Naive thymus-derived CD8-positive, alpha-beta T cell (primary cell): ENCODE data around the gene TPSAB1. TPM values are rescaled to one million over a fixed set of nuclear protein-coding genes. Genes with fewer than 3 reads are reported as not detected.

Experiments
- ATAC-seq, 2 donors: fragments of 150-1000 bp; cut with Tn5 transposase in 1 of 2; sonication (Bioruptor Pico), chemical (Tn5 transposase) in 1 of 2; 1 replicate in 1 of 2; 2 replicates in 1 of 2; pipeline ENCODE4 v1.10.0; 2021; ENCODE audit warnings: mild to moderate bottlenecking in 2 of 2, moderate library complexity in 2 of 2
- POLR2A ChIA-PET: fragments of 350-600 bp; sonication (Branson Sonifier 250); formaldehyde crosslinking; loops from one replicate; lab custom pipeline; 2021; ENCODE audit warnings: antibody characterized with exemption; lab: Charles Lee
- DNase-seq, 10 donors: peaks; one replicate each; pipeline versions ENCODE4 v3.0.0 to v3.0.0-alpha.2; 2020 to 2022
- H3K27ac Mint-ChIP-seq, 10 donors: one replicate each; pipeline ENCODE4 v1.8.0; 2020 to 2022; ENCODE audit warnings: mild to moderate bottlenecking in 10 of 10, mixed read lengths in 10 of 10, moderate library complexity in 4 of 10, inconsistent platforms in 1 of 10
- H3K27me3 Mint-ChIP-seq, 5 donors: one replicate each; pipeline ENCODE4 v1.8.0; 2021 to 2022; ENCODE audit warnings: mixed read lengths in 5 of 5
- H3K36me3 Mint-ChIP-seq, 3 donors: one replicate each; pipeline ENCODE4 v1.8.0; 2020 to 2022; ENCODE audit warnings: mixed read lengths in 3 of 3, mild to moderate bottlenecking in 2 of 3, inconsistent platforms in 1 of 3
- H3K4me1 Mint-ChIP-seq, 4 donors: one replicate each; pipeline ENCODE4 v1.8.0; 2021 to 2022; ENCODE audit warnings: mixed read lengths in 4 of 4
- H3K4me3 Mint-ChIP-seq, 10 donors: one replicate each; pipeline ENCODE4 v1.8.0; 2020 to 2022; ENCODE audit warnings: mild to moderate bottlenecking in 10 of 10, mixed read lengths in 10 of 10, moderate library complexity in 6 of 10, inconsistent platforms in 1 of 10
- H3K9me3 Mint-ChIP-seq, 9 donors: one replicate each; pipeline ENCODE4 v1.8.0; 2020 to 2022; ENCODE audit warnings: mixed read lengths in 9 of 9, mild to moderate bottlenecking in 3 of 9, inconsistent platforms in 1 of 9, moderate library complexity in 1 of 9
- polyA plus RNA-seq, 3 donors: library from polyadenylated mRNA; unstranded; fragments of 300-500 nt; fragmentation: Illumina TruSeq; gene quantifications; one replicate each; pipeline ENCODE4 v1.2.3, GENCODE V29; 2021
- total RNA-seq, 8 experiments: library from RNA in 2 of 8; stranded (reverse) in 2 of 8; gene quantifications; one replicate each; pipeline ENCODE4 v1.2.3 and lab custom pipeline; 2021 to 2026

The TPSAB1 gene
- total and polyA plus RNA-seq, 5 experiments from 2014 or later: not detected

- POLR2A ChIA-PET: no interaction called here
- H3K27ac Mint-ChIP-seq: peak overlapping the region in 1 of 10 donors; percentile 37
- no peak overlapping the region for H3K4me3 Mint-ChIP-seq
- peaks cover 2 to 23% (median 6%) of the 10 kb centered on the region in 5 donors for H3K27me3 Mint-ChIP-seq
- no peaks in the 10 kb centered on the region for H3K9me3 Mint-ChIP-seq
- no peaks in the 10 kb centered on the region for H3K36me3 Mint-ChIP-seq
- H3K4me1 Mint-ChIP-seq: peaks cover 0 to 3% (median 0%) of the 10 kb centered on the region in 4 donors
- DNase-seq: no peak
- ATAC-seq: no peak
Measured at GRCh38 chr16:1283296-1283695, 42.8 kb downstream of the TPSAB1 start.

GRCh38 chr16:1283996-1284616 is 43.6 kb downstream of the TPSAB1 start:
- H3K4me3 Mint-ChIP-seq: no peak overlapping the region
- H3K27me3 Mint-ChIP-seq: peaks cover 2 to 24% (median 6%) of the 10 kb centered on the region in 5 donors
- no peak for DNase-seq
- H3K9me3 Mint-ChIP-seq: no peaks in the 10 kb centered on the region
- H3K4me1 Mint-ChIP-seq: peaks cover 1 to 5% (median 3%) of the 10 kb centered on the region in 4 donors
- H3K36me3 Mint-ChIP-seq: no peaks in the 10 kb centered on the region
- no peak overlapping the region for H3K27ac Mint-ChIP-seq
- no peak for ATAC-seq
- POLR2A ChIA-PET: no interaction called here

GRCh38 chr16:1285669-1286512 is 45.4 kb downstream of the TPSAB1 start:
- Mint-ChIP-seq H3K27me3 (peaks cover 2 to 37% (median 10%) of the 10 kb centered on the region in 5 donors), H3K4me1 (peaks cover 3 to 13% (median 8%) of the 10 kb centered on the region in 4 donors), H3K9me3 (no peaks in the 10 kb centered on the region), H3K27ac (no peak overlapping the region), H3K4me3 (no peak overlapping the region), H3K36me3 (no peaks in the 10 kb centered on the region)
- ATAC-seq (no peak), DNase-seq (no peak)
- POLR2A ChIA-PET: no interaction called here

GRCh38 chr16:1286513-1287094 is 46.1 kb downstream of the TPSAB1 start:
- DNase-seq (no peak), ATAC-seq (no peak)
- no peaks in the 10 kb centered on the region for H3K9me3 Mint-ChIP-seq
- no peaks in the 10 kb centered on the region for H3K36me3 Mint-ChIP-seq
- H3K4me1 Mint-ChIP-seq: peaks cover 3 to 13% (median 8%) of the 10 kb centered on the region in 4 donors
- H3K4me3 Mint-ChIP-seq: no peak overlapping the region
- H3K27ac Mint-ChIP-seq: no peak overlapping the region
- POLR2A ChIA-PET: no interaction called here
- H3K27me3 Mint-ChIP-seq: peaks cover 4 to 42% (median 10%) of the 10 kb centered on the region in 5 donors

- no peak overlapping the region for H3K27ac Mint-ChIP-seq
- POLR2A ChIA-PET: no interaction called here
Measured at GRCh38 chr16:1287982-1288670, 47.6 kb downstream of the TPSAB1 start.

GRCh38 chr16:1288813-1289476 is 48.4 kb downstream of the TPSAB1 start:
- ATAC-seq (peak; percentile 85 to 87), DNase-seq (peak in 6 of 10 donors; percentile 27 to 73 (median 40))
- H3K4me1 Mint-ChIP-seq: peaks cover 0 to 13% (median 8%) of the 10 kb centered on the region in 4 donors
- H3K27ac Mint-ChIP-seq: no peak overlapping the region
- POLR2A ChIA-PET: interaction anchor here (0.6 kb wide), 1 partner anchor 14 kb away, joined by 5 read pairs; no protein-coding TSS in a partner anchor
- H3K36me3 Mint-ChIP-seq: no peaks in the 10 kb centered on the region
- peaks cover 7 to 64% (median 22%) of the 10 kb centered on the region in 5 donors for H3K27me3 Mint-ChIP-seq
- H3K4me3 Mint-ChIP-seq: peak overlapping the region in 7 of 10 donors; percentile 10 to 65 (median 48)
- H3K9me3 Mint-ChIP-seq: no peaks in the 10 kb centered on the region

More at GRCh38 chr16:1287982-1288670, 47.6 kb downstream of the TPSAB1 start:
- peak overlapping the region in 1 of 10 donors; percentile 16 for H3K4me3 Mint-ChIP-seq
- no peaks in the 10 kb centered on the region for H3K9me3 Mint-ChIP-seq
- H3K36me3 Mint-ChIP-seq: no peaks in the 10 kb centered on the region
- ATAC-seq (no peak), DNase-seq (no peak)
- peaks cover 3 to 13% (median 8%) of the 10 kb centered on the region in 4 donors for H3K4me1 Mint-ChIP-seq
- H3K27me3 Mint-ChIP-seq: peaks cover 6 to 56% (median 16%) of the 10 kb centered on the region in 5 donors

- POLR2A ChIA-PET: interaction anchor here (0.6 kb wide), 1 partner anchor 13 kb away, joined by 5 read pairs; no protein-coding TSS in a partner anchor
- Mint-ChIP-seq H3K27me3 (peaks cover 10 to 70% (median 27%) of the 10 kb centered on the region in 5 donors), H3K27ac (no peak overlapping the region), H3K4me3 (peak overlapping the region in 3 of 10 donors; percentile 31 to 58 (median 39)), H3K9me3 (no peaks in the 10 kb centered on the region), H3K4me1 (peaks cover 0 to 13% (median 8%) of the 10 kb centered on the region in 4 donors), H3K36me3 (no peaks in the 10 kb centered on the region)
- ATAC-seq (peak in 1 of 2 donors; percentile 32), DNase-seq (no peak)
Measured at GRCh38 chr16:1289477-1289866, 49.0 kb downstream of the TPSAB1 start.

GRCh38 chr16:1290063-1290501 is 49.6 kb downstream of the TPSAB1 start:
- H3K27me3 Mint-ChIP-seq: peaks cover 10 to 73% (median 28%) of the 10 kb centered on the region in 5 donors
- no peaks in the 10 kb centered on the region for H3K36me3 Mint-ChIP-seq
- DNase-seq (no peak), ATAC-seq (no peak)
- POLR2A ChIA-PET: no interaction called here
- no peaks in the 10 kb centered on the region for H3K9me3 Mint-ChIP-seq
- peak overlapping the region in 2 of 10 donors; percentile 41 to 58 for H3K4me3 Mint-ChIP-seq
- H3K4me1 Mint-ChIP-seq: peaks cover 0 to 13% (median 8%) of the 10 kb centered on the region in 4 donors
- H3K27ac Mint-ChIP-seq: no peak overlapping the region

- Mint-ChIP-seq H3K27ac (peak overlapping the region in 2 of 10 donors; percentile 42 to 80), H3K4me3 (peak overlapping the region in 1 of 10 donors; percentile 10), H3K27me3 (peaks cover 10 to 72% (median 32%) of the 10 kb centered on the region in 5 donors), H3K4me1 (peaks cover 0 to 13% (median 8%) of the 10 kb centered on the region in 4 donors), H3K9me3 (no peaks in the 10 kb centered on the region), H3K36me3 (no peaks in the 10 kb centered on the region)
- no peak for ATAC-seq
- POLR2A ChIA-PET: no interaction called here
- no peak for DNase-seq
Measured at GRCh38 chr16:1290860-1291575, 50.5 kb downstream of the TPSAB1 start.

- DNase-seq (no peak), ATAC-seq (no peak)
- Mint-ChIP-seq H3K9me3 (no peaks in the 10 kb centered on the region), H3K36me3 (no peaks in the 10 kb centered on the region), H3K27ac (peak overlapping the region in 2 of 10 donors; percentile 42 to 80), H3K27me3 (peaks cover 10 to 72% (median 29%) of the 10 kb centered on the region in 5 donors), H3K4me1 (peaks cover 0 to 13% (median 9%) of the 10 kb centered on the region in 4 donors), H3K4me3 (no peak overlapping the region)
- POLR2A ChIA-PET: interaction anchor here (0.9 kb wide), 1 partner anchor 51 kb away, joined by 3 read pairs; no protein-coding TSS in a partner anchor
Measured at GRCh38 chr16:1291576-1291974, 51.1 kb downstream of the TPSAB1 start.
